Body of pancreas (tissue), 4 donors: Measurements from ENCODE around the gene ADGRA3. TPM values are rescaled to one million over a fixed set of nuclear protein-coding genes. Genes with fewer than 3 reads are reported as not detected.

Experiments used
- ATAC-seq: fragments of 150-250 bp; one replicate; pipeline ENCODE4 v1.9.1; 2016
- DNase-seq, 4 donors: peaks; one replicate each; pipeline ENCODE4 v3.0.0-alpha.2; 2019
- H3K27ac ChIP-seq, 4 donors: fragments of 200-600 bp; sonication (generic); 1 replicate in 3 of 4; 2 replicates in 1 of 4; pipeline versions ENCODE4 v1.5.1 to v1.6.1; 2016 to 2019; ENCODE audit warnings: mild to moderate bottlenecking in 1 of 4, mixed read lengths in 1 of 4, moderate library complexity in 1 of 4
- H3K27me3 ChIP-seq, 2 donors: fragments of 200-600 bp; sonication (generic); one replicate each; pipeline ENCODE4 v1.6.0; 2016; ENCODE audit warnings: mild to moderate bottlenecking in 1 of 2
- H3K36me3 ChIP-seq, 2 donors: fragments of 200-600 bp; sonication (generic); replicated peaks in 1 of 2; 2 replicates each; pipeline ENCODE4 v1.5.1; 2016; ENCODE audit warnings: low read depth in 2 of 2; ENCODE audit not compliant: insufficient read depth in 1 of 2
- H3K4me1 ChIP-seq: fragments of 200-600 bp; sonication (generic); one replicate; pipeline ENCODE4 v1.6.0; 2016
- H3K4me3 ChIP-seq, 2 donors: fragments of 200-600 bp; sonication (generic); 1 replicate in 1 of 2; 2 replicates in 1 of 2; pipeline ENCODE4 v1.5.1; 2016 to 2019
- H3K9me3 ChIP-seq, 3 donors: fragments of 200-600 bp; sonication (generic); 1 replicate in 2 of 3; 2 replicates in 1 of 3; pipeline ENCODE4 v1.5.1; 2016
- POLR2A ChIP-seq, 3 donors: fragments of 450-650 bp; IDR thresholded peaks; one replicate each; pipeline ENCODE4 v1.6.1; 2016; ENCODE audit warnings: antibody characterized with exemption in 3 of 3, mild to moderate bottlenecking in 2 of 3
- WGBS, 2 donors: methylation state at CpG; one replicate each; pipeline ENCODE4 v1.1.5; 2017; 5-methylcytosine and 5-hydroxymethylcytosine counted together
- intact Hi-C: fragments of 100-400 bp; cut with DNase I; formaldehyde crosslinking; loops from one replicate; pipeline ENCODE4 v1.15.1; 2023
- total RNA-seq, 2 donors: library from RNA; depleted of rRNA; stranded (reverse); fragments of >200 nt; gene quantifications; one replicate each; pipeline ENCODE4 v1.1.0, GENCODE V29; 2016
- TF ChIP-seq, protein P1 (sequence below), 7 experiments: fragments of 450-650 bp in 4 of 7; fragments of 200-600 bp in 3 of 7; sonication (generic) in 3 of 7; IDR thresholded peaks; one replicate each; pipeline ENCODE4 v1.5.1; 2016 to 2019; ENCODE audit warnings: antibody characterized with exemption in 7 of 7

The ADGRA3 gene
- total RNA-seq, 2 donors from 2014 or later, result 29.3 to 45.9 TPM

DNA sequence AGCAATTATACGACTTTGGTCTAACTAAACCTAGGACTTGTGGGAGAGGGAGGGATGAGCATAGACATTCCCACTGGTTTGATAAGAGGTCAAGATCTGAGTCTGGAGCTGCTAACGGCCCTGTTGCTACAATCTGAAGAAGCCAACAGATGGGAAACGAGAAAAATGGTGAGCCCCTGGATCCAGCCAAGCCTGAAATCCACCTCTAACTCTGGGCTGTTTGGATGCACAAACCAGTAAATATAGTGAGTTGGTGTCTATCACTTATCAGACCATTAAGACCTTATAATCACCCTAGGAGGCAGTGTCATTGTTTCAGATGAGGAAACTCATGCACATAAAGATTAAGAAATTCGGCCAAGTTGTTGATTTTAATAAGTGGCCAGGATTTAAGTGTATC, 50.5 kb downstream of the ADGRA3 start:
- intact Hi-C loops, result no loop called here
- Histone ChIP-seq H3K36me3 (no peaks in the 10 kb centered on the region), H3K27me3 (no peaks in the 10 kb centered on the region), H3K4me3 (no peak overlapping the region), H3K9me3 (no peaks in the 10 kb centered on the region), H3K4me1 (peaks cover 2% of the 10 kb centered on the region), H3K27ac (no peak overlapping the region)
- TF ChIP-seq, protein P1, sequence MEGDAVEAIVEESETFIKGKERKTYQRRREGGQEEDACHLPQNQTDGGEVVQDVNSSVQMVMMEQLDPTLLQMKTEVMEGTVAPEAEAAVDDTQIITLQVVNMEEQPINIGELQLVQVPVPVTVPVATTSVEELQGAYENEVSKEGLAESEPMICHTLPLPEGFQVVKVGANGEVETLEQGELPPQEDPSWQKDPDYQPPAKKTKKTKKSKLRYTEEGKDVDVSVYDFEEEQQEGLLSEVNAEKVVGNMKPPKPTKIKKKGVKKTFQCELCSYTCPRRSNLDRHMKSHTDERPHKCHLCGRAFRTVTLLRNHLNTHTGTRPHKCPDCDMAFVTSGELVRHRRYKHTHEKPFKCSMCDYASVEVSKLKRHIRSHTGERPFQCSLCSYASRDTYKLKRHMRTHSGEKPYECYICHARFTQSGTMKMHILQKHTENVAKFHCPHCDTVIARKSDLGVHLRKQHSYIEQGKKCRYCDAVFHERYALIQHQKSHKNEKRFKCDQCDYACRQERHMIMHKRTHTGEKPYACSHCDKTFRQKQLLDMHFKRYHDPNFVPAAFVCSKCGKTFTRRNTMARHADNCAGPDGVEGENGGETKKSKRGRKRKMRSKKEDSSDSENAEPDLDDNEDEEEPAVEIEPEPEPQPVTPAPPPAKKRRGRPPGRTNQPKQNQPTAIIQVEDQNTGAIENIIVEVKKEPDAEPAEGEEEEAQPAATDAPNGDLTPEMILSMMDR (IDR thresholded peaks at IDR 0.05), result no peak
- no peak for TF ChIP-seq POLR2A (IDR thresholded peaks at IDR 0.05)
- no peak for DNase-seq
- ATAC-seq, result no peak
- 90 to 93% methylated on average over 4 of the region's 4 CpGs for WGBS, 2 donors

DNA sequence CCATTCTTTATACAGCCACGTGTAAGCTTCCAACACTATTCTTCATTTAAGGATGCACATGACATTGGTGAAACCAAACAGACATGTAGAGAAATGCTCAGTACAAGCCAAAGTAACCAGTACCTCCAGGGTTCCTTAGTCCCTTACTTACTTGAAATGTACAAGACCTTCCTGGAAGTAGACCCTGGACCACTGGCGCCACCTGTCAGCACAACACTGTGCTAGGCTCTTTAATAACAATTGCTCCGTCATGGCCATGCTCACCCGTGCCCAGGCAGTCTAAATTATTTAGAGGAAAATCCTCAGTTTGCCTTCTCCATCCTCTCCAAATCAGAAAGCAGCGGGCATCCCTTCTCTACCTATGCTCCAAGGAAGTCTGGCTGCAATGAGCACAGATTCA, 52.7 kb downstream of the ADGRA3 start:
- Histone ChIP-seq H3K4me3 (no peak overlapping the region), H3K27me3 (no peaks in the 10 kb centered on the region), H3K9me3 (no peaks in the 10 kb centered on the region), H3K27ac (no peak overlapping the region), H3K36me3 (no peaks in the 10 kb centered on the region), H3K4me1 (no peaks in the 10 kb centered on the region)
- intact Hi-C loops, result no loop called here
- TF ChIP-seq, protein P1 (IDR thresholded peaks at IDR 0.05), result peak in 1 of 7 experiments; percentile 8
- TF ChIP-seq POLR2A (IDR thresholded peaks at IDR 0.05), result no peak
- ATAC-seq, result no peak
- WGBS, 2 donors, result 91 to 92% methylated on average over 5 of the region's 5 CpGs
- DNase-seq, result peak in 1 of 4 donors; percentile 33

DNA sequence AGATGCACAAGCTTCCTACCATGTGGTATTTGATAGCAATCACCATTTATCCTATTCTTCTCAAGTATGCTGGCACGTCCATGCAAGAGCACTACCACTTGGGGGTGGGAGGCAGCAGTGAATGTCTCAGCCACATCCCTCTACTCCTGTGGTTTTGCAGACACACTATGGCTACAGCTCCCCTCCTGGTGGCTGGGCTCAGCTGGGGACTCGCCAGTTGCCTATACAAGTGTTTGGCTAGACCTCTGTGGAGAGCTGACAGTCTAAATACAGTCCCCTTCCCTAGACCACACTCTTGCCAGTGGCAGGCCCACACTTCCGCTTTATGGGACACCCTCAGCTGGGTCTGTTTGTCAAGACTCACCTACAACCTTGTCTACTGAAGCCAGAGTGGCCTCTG, 53.2 kb downstream of the ADGRA3 start:
- ATAC-seq (no peak), DNase-seq (no peak)
- TF ChIP-seq, protein P1 (IDR thresholded peaks at IDR 0.05), result no peak
- no peak for TF ChIP-seq POLR2A (IDR thresholded peaks at IDR 0.05)
- Histone ChIP-seq H3K36me3 (no peaks in the 10 kb centered on the region), H3K4me3 (no peak overlapping the region), H3K27me3 (no peaks in the 10 kb centered on the region), H3K9me3 (no peaks in the 10 kb centered on the region), H3K27ac (no peak overlapping the region), H3K4me1 (no peaks in the 10 kb centered on the region)
- WGBS, 2 donors, result 93 to 100% methylated on average over 3 of the region's 3 CpGs
- intact Hi-C loops, result no loop called here

DNA sequence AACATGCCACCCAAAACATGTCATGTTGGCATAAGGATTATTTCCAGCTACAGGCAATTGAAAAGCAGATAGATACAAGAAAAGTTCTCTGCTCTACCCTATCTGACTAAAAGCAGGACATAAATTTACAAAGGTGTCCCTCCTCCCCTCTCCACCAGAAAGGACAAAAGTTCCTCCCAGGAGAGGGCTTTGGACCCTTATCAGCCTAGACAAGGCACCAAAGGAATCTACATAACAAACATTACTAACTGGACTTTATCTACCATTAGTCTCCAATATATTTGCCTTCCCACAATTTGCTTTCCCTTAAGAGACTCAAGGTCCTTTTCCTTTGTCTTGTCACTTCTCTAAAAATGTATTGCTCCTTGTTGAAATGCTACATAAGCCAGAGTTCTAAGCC, 55.6 kb downstream of the ADGRA3 start:
- DNase-seq (no peak), ATAC-seq (no peak)
- no peak overlapping the region for H3K27ac ChIP-seq
- H3K36me3 ChIP-seq, result no peaks in the 10 kb centered on the region
- H3K9me3 ChIP-seq, result no peaks in the 10 kb centered on the region
- peaks cover 5% of the 10 kb centered on the region for H3K4me1 ChIP-seq
- H3K4me3 ChIP-seq, result no peak overlapping the region
- H3K27me3 ChIP-seq, result no peaks in the 10 kb centered on the region
- intact Hi-C loops, result no loop called here
- TF ChIP-seq POLR2A (IDR thresholded peaks at IDR 0.05), result no peak
- TF ChIP-seq, protein P1 (IDR thresholded peaks at IDR 0.05), result no peak

DNA sequence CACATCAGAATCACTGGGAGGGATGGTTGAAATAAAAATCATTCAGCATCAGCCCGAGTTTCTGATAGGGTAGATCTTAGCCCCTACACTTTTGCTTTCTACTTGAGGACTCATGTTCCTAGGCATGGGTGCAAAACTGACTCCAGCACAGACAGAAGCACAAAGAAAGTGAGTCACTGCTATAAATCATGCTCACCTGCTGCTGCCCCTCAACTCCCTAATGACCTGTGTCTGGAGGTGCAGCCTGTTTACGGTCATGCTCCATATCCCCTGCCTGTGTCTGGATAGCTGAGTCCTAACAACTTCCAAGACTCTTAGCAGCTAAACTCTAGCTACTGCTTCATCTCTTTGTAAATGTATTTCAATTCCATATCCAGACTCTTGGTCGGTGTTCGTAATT, 57.8 kb downstream of the ADGRA3 start:
- H3K36me3 ChIP-seq, result no peaks in the 10 kb centered on the region
- H3K27ac ChIP-seq, result no peak overlapping the region
- DNase-seq (no peak), ATAC-seq (no peak)
- TF ChIP-seq POLR2A (IDR thresholded peaks at IDR 0.05), result no peak
- intact Hi-C loops, result no loop called here
- peaks cover 26% of the 10 kb centered on the region for H3K4me1 ChIP-seq
- WGBS, 2 donors, result 90 to 95% methylated on average over 4 of the region's 4 CpGs
- no peak overlapping the region for H3K4me3 ChIP-seq
- H3K27me3 ChIP-seq, result no peaks in the 10 kb centered on the region
- H3K9me3 ChIP-seq, result no peaks in the 10 kb centered on the region
